HG03066 (cell line): Measurements from ENCODE around the gene FARP1.
"Not testable (repeated sequence)": the region's sequence is repeated elsewhere in the genome, so short reads cannot be mapped to it uniquely, and the experiment has no call there.

Source experiments
- ATAC-seq: cut with Tn5 transposase; IDR thresholded peaks from one replicate; pipeline ENCODE4 v1.9.1; 2021; ENCODE audit warnings: low read depth; ENCODE audit not compliant: unreplicated experiment

Gene FARP1

GRCh38 chr13:98406427-98406826 is 263.5 kb downstream of the FARP1 start:
- no peak for ATAC-seq

- no peak for ATAC-seq
These were observed 264.1 kb downstream of the FARP1 start for GRCh38 chr13:98406971-98407370.

GRCh38 chr13:98407575-98407974 is 264.7 kb downstream of the FARP1 start:
- ATAC-seq, result no peak

- ATAC-seq, result no peak
These were observed 266.4 kb downstream of the FARP1 start for GRCh38 chr13:98409281-98409680.

- ATAC-seq, result no peak
These were observed 267.7 kb downstream of the FARP1 start for GRCh38 chr13:98410612-98411011.

GRCh38 chr13:98411013-98411412 is 268.1 kb downstream of the FARP1 start:
- no peak for ATAC-seq

- ATAC-seq, result no peak
These were observed 268.8 kb downstream of the FARP1 start for GRCh38 chr13:98411617-98412265.

- not testable (repeated sequence) for ATAC-seq
These were observed 270.4 kb downstream of the FARP1 start for GRCh38 chr13:98413278-98413677.

GRCh38 chr13:98413796-98414195 is 270.9 kb downstream of the FARP1 start:
- ATAC-seq, result no peak

- ATAC-seq, result no peak
These were observed 272.6 kb downstream of the FARP1 start for GRCh38 chr13:98415326-98416070.

- ATAC-seq, result no peak
These were observed 273.5 kb downstream of the FARP1 start for GRCh38 chr13:98416408-98416807.

- no peak for ATAC-seq
These were observed 277.1 kb downstream of the FARP1 start for GRCh38 chr13:98419786-98420553.

GRCh38 chr13:98420554-98421175 is 277.8 kb downstream of the FARP1 start:
- ATAC-seq, result no peak

GRCh38 chr13:98422046-98422445 is 279.2 kb downstream of the FARP1 start:
- ATAC-seq, result no peak

GRCh38 chr13:98423417-98423816 is 280.5 kb downstream of the FARP1 start:
- ATAC-seq, result no peak

GRCh38 chr13:98427331-98427995 is 284.6 kb downstream of the FARP1 start:
- ATAC-seq, result no peak

- ATAC-seq, result no peak
These were observed 285.5 kb downstream of the FARP1 start for GRCh38 chr13:98428256-98428966.

- no peak for ATAC-seq
These were observed 286.2 kb downstream of the FARP1 start for GRCh38 chr13:98429081-98429480.

- ATAC-seq, result no peak
These were observed 286.6 kb downstream of the FARP1 start for GRCh38 chr13:98429531-98429930.
